ENCODE data around the gene IMMP2L.
"Not testable (repeated sequence)": the region's sequence is repeated elsewhere in the genome, so short reads cannot be mapped to it uniquely, and the experiment has no call there.

The IMMP2L gene

DNA sequence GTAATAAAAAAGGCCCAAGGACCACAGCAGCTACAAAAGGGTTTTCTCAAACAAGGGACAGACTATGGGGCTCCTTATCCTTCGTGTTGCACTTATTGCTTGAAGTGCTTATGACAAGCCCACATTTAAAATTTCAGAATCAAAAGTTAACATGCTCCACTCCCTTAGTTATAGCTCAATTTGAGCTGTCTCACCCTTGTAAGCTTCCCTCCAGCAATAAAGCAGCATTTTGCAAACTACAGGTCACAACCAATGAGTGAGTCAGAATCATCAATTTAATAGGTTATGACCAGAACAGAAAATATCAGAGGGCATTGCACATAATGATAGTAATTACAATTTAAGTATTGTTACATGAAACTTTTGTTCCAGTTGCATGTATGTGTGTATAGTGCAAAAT is 53.0 kb downstream of the IMMP2L start:
- DNase-seq: no peak

DNA sequence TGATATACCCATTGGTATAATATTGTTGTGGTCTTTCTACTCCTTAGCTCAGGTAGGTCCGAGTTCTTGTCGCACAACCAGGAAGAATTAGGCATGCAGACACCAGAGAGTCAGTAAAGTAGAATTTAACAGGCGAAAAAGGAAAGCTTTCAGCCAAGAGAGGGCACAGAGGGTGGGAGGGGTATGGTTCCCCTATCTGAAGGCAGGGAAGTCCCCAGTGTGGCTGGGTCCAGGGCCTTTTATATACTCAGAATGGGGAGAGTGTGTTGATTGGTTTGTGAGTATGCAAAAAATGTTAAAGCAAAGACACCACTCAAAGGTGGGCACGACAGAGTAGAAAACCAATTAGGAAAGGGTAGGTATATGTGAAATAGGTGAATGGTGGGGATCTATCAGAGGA is 53.9 kb downstream of the IMMP2L start:
- DNase-seq: no peak

GRCh38 chr7:111505422-111505821 is 56.9 kb downstream of the IMMP2L start:
- not testable (repeated sequence) for DNase-seq

DNA sequence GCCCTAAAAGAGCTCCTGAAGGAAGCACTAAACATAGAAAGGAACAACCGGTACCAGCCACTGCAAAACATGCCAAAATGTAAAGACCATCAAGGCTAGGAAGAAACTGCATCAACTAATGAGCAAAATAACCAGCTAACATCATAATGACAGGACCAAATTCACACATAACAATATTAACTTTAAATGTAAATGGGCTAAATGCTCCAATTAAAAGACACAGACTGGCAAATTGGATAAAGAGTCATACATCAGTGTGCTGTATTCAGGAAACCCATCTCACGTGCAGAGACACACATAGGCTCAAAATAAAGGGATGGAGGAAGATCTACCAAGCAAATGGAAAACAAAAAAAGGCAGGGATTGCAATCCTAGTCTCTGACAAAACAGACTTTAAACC is 60.5 kb downstream of the IMMP2L start:
- DNase-seq: not testable (repeated sequence)

- peak in 1 of 51 donors; percentile 18 for DNase-seq
Observed at GRCh38 chr7:111499027-111499426, 63.3 kb downstream of the IMMP2L start.

- DNase-seq: peak in 1 of 51 donors; percentile 8
Observed at GRCh38 chr7:111498391-111499007, 63.8 kb downstream of the IMMP2L start.

DNA sequence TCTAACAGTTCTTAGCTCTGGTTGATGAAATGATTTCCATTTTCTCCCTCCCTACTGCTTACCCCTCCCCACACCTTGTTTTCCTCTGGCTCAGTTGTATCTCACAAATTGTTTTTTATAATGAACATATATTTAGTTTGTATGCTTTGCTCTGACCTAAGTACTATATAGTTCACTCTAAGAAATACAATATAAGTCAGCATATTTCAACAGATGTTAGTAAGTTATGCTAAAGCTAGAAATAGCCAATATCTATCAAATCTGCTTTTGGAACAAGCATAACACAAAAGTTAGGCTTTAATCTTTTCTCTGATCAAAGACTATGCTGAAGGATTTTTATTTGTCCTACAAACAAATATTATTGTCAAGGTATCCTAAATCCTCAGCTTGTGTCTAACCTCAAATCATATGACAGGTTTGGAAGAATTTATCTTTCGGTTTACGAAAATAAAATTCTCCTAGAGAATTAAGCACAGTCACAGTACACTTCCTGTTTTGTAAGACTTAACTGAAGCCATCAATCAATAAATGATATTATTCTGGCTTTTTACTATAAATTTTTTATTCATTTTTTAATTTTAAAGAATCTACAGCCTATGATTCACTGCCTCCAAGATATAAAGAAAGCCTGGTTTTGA is 67.0 kb downstream of the IMMP2L start:
- no peak for DNase-seq

DNA sequence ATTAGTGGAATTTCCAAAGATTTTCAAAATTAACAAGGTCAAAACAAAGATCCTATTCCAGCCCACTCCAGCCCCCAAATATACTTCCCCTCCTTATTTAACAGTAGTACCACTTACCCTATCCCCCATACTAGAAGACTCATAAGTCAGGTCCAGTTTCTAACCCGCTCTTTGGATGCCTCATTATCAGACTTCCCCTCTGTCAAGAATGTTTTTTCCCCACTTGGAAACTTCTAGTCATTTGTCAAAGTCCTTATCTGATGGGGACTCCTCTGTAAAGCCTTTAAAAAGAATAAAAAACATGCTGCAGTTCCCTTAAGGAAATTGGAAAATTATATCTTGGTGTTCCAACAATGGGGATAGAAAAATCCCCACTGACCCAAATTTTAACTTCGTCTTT is 70.1 kb downstream of the IMMP2L start:
- DNase-seq: no peak

DNA sequence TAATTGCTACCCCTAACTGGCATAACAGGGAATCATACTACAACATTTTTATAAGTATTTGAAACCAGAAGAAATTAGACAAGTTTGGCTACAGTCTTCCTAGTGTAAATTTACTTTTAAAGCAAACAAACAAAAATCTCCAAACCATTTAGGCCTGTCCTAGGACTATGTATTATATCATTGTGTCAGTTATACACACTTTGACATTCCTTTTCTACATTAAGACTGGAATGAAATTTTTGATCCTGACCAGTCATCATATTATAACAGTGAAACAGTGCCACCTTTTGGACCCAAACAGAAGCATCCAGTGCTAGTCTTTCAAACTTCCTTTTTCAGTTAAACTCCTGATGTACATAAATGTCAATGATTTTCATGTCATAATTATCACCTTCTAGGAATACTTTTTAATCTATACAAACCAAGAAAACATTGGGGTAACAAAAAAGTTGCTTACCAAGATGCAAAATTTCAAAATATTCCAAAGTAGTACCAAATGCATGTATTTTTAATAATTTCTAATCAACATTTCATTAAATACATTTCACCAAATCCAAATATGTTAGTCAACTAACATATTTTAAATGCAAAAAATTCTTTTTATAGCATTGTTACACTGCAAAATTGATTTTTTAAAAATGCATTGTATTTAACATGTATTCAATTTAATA is 75.7 kb downstream of the IMMP2L start:
- DNase-seq: peak in 1 of 51 donors; percentile 52

DNA sequence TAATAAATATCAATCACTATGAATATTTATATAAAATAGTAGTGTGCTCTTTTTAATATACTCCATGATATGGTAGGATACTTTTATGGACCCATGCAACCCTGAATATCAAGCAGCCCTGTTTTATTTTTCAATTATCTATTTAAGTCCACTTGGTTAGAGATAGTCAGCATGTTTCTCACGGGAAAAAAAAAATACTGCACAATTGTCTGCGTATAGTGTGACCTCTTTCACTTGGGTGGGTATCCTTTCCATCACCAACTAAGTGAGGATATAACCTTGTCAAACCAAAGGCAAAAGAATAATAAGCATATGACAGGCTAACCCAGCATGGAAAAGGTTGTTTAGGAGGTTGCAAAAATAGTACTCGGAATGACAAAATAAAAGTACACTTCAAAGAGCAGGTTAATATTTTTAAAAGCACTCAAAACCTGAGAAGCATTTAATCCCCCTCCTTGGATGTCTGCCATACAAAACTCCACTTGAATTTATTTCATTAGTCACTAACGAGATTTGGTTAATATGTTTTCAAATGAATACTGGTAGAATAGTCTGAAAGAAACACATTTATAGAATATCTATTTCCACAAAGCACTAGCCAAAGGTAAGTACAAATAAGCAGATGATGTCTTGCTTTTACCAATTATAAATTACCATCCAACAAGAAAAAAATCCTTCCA is 76.5 kb downstream of the IMMP2L start:
- DNase-seq: no peak

- no peak for DNase-seq
Observed at GRCh38 chr7:111483078-111483477, 79.2 kb downstream of the IMMP2L start.

- DNase-seq: no peak
Observed at GRCh38 chr7:111477462-111478225, 84.6 kb downstream of the IMMP2L start.

GRCh38 chr7:111476586-111477293 is 85.6 kb downstream of the IMMP2L start:
- DNase-seq: no peak

GRCh38 chr7:111475959-111476358 is 86.3 kb downstream of the IMMP2L start:
- no peak for DNase-seq

- DNase-seq: no peak
Observed at GRCh38 chr7:111475419-111475748, 86.9 kb downstream of the IMMP2L start.

DNA sequence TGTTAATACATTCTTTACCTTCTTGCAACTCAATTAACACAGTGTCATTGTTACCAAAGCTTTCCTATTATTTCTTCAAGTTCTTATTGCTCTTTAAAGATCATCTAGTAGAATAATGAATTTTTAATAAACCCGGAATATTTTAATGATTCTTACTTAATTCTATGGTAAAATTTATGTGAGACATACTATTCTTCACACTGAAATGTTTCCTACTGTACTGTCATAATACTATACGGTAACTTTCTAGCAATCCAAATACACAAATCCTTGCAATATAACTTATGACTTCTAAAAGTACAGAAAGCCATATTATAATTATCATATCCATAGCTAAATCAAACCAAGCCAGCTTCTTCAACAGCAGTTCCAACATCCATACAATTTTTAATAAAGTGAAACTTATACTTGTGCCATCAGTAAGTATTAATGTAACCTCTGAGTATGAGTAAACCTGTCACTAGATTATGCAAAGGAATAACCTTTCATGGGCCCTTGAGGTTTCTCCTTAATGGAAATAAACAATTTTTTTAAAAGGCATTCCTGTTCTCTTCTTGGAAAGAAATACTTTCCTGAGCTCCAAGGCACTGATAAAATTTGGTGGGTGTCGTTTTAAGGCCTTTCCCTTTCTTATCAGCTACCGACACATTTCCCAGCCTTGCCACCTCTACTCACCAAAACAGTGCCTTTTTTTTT is 87.4 kb downstream of the IMMP2L start:
- no peak for DNase-seq

DNA sequence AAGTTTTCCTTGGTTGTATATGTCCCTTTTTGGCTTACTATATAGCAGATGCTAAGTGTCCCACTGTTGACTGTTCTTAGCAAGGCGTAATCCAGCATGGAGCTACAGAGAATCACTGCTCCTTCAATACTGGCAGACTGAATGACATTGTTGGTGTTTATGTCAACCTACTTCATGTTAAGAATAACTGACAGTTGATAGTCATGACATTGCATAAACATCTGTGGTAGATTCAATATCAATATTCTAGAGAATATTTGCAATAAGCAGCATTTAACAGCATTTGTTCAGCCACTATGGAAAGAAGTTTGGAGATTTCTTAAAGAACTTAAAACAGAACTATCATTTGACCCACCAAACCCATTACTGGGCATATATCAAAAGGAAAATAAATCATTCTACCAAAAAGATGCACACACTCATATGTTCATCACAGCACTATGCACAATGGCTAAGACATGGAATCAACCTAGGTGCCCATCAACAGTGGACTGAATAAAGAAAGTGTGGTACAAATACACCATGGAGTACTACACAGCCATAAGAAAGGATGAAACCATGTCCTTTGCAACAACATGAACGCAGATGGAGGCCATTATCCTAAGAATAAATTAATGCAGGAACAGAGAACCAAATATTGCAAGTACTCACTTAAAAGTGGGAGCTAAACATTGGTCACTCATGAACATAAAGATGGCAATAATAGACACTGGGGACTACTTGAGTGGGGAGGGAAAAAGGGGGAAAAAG is 88.7 kb downstream of the IMMP2L start:
- no peak for DNase-seq

GRCh38 chr7:111470998-111471397 is 91.3 kb downstream of the IMMP2L start:
- DNase-seq: no peak

GRCh38 chr7:111469894-111470293 is 92.4 kb downstream of the IMMP2L start:
- not testable (repeated sequence) for DNase-seq

DNA sequence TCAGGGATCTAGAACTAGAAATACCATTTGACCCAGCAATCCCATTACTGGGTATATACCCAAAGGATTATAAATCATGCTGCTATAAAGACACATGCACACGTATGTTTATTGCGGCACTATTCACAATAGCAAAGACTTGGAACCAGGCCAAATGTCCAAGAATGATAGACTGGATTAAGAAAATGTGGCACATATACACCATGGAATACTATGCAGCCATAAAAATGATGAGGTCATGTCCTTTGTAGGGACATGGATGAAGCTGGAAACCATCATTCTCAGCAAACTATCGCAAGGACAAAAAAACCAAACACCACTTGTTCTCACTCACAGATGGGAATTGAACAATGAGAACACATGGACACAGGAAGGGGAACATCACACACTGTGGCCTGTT is 96.5 kb downstream of the IMMP2L start:
- DNase-seq: not testable (repeated sequence)
